ENCODE measurements around the gene TMEM205. TPM values are rescaled to one million over a fixed set of nuclear protein-coding genes. Genes with fewer than 3 reads are reported as not detected.
"Not testable (repeated sequence)": the region's sequence is repeated elsewhere in the genome, so short reads cannot be mapped to it uniquely, and the experiment has no call there.

TMEM205 gene
- total and polyA plus RNA-seq, 4 donors = 59.3 to 161 (median 122) TPM

DNA sequence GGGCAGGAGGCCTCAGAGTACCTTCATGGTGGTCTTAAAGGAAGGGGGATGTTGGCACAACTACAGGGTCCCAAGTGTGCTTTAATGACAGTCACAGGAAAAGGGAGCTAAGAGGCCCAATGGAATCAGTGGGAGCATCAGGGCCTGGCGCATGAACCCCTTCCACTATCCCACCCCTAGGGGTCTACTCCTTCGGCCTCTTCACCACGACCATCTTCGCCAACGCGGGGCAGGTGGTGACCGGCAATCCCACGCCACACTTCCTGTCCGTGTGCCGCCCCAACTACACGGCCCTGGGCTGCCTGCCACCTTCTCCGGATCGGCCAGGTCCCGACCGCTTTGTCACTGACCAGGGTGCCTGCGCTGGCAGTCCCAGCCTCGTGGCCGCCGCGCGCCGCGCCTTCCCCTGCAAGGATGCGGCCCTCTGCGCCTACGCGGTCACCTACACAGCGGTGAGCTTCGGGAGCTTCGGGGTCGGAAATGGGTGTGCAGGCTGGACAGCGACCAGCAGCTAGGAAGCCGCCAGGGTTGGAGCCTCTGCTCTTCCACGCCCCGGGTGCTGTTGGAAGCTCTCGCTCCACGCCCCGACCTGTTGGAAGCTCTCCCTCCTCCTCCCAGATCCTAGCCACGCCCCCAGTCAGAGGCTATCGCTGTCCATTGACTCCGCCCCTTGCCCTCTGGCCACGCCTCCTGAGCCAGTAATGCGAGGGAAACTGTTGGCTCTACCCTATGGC lies 15.1 kb upstream of the TMEM205 start:
- DNase-seq (ENCODE audit: low read depth in 4 of 6, low spot score in 6 of 6) = no peak
- Histone ChIP-seq H3K27ac (ENCODE audit: low read depth, low read length) (no peak overlapping the region), H3K4me3 (ENCODE audit: low read depth, low read length) (no peak overlapping the region), H3K36me3 (ENCODE audit: control insufficient read depth, insufficient read depth, low read length) (peaks cover 96% of the 10 kb centered on the region), H3K27me3 (ENCODE audit: control insufficient read depth, insufficient read depth, low read length) (no peaks in the 10 kb centered on the region), H3K4me1 (ENCODE audit: control insufficient read depth, insufficient read depth, low read length) (peaks cover 35% of the 10 kb centered on the region), H3K9me3 (ENCODE audit: control insufficient read depth, insufficient read depth, low read length) (no peaks in the 10 kb centered on the region)
- 33% methylated on average over 43 of the region's 43 CpGs for WGBS (ENCODE audit: insufficient coverage)

DNA sequence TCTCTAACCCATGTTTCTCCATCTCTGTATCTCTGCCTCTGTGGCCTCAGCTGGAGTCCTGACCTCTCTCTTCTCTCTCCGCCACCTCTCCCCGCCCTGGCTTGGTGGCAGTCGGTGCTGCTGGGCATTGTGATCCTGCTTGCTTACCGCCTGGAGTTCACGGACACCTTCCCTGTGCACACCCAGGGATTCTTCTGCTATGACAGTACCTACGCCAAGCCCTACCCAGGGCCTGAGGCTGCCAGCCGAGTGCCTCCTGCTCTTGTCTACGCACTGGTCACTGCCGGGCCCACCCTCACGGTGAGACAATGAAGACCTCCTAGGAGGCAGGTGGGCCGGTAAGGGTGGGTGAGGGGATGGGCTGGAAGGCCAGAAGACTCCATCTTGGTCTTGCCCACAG lies 13.4 kb upstream of the TMEM205 start:
- peaks cover 79% of the 10 kb centered on the region for H3K36me3 ChIP-seq (ENCODE audit: control insufficient read depth, insufficient read depth, low read length)
- no peaks in the 10 kb centered on the region for H3K9me3 ChIP-seq (ENCODE audit: control insufficient read depth, insufficient read depth, low read length)
- H3K4me3 ChIP-seq (ENCODE audit: low read depth, low read length) = no peak overlapping the region
- 82% methylated on average over 11 of the region's 11 CpGs for whole genome bisulfite sequencing (ENCODE audit: insufficient coverage)
- no peak overlapping the region for H3K27ac ChIP-seq (ENCODE audit: low read depth, low read length)
- H3K4me1 ChIP-seq (ENCODE audit: control insufficient read depth, insufficient read depth, low read length) = peaks cover 35% of the 10 kb centered on the region
- no peaks in the 10 kb centered on the region for H3K27me3 ChIP-seq (ENCODE audit: control insufficient read depth, insufficient read depth, low read length)
- no peak for DNase-seq (ENCODE audit: low read depth in 4 of 6, low spot score in 6 of 6)

DNA sequence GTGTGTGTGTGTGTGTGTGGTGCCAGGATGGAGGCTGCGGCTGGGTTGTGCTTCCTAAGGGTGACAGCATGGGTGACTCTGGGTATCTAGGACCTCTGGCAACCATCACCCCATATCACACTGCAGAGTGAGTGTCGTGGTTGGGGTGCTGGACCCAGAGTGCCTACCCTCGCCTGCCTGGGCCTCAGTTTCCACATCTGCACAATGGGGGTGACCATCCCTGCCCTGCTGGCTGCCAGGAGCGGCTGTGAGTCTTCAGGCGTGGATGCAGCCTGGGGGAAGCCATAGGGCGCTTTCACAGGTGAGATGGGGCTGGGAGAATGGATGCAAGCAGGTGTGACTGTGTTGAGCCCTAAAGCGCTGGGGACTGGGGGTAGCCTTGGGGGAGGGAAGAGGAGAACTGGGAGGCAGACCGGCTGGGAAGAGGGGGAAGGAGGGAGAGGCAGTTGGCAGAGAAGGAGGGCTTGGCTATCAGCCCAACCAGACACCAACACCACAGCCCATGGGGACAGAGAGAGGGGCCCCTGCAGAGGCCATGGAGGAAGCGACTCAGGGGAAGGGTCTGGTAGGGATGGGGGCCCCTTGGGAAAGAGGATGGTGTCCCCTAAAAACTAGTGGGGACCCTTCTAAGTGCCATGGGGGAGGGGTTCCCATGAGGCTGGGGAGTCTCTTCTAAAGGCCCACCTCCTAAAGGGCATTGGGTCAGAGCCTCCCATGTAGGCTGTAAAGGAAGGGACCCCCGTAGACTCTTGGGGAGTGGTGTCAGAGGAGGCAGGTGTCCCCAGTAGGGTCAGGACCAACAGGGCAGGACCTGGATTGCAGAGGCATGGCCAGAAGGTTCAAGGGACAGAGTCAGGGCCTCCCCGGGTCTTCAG lies 10.8 kb upstream of the TMEM205 start:
- DNase-seq (ENCODE audit: low read depth in 4 of 6, low spot score in 6 of 6) = no peak
- peaks cover 56% of the 10 kb centered on the region for H3K36me3 ChIP-seq (ENCODE audit: control insufficient read depth, insufficient read depth, low read length)
- no peaks in the 10 kb centered on the region for H3K27me3 ChIP-seq (ENCODE audit: control insufficient read depth, insufficient read depth, low read length)
- WGBS (ENCODE audit: insufficient coverage) = 81% methylated on average over 6 of the region's 11 CpGs
- H3K4me3 ChIP-seq (ENCODE audit: low read depth, low read length) = peak overlapping the region; percentile 67
- peaks cover 32% of the 10 kb centered on the region for H3K4me1 ChIP-seq (ENCODE audit: control insufficient read depth, insufficient read depth, low read length)
- H3K27ac ChIP-seq (ENCODE audit: low read depth, low read length) = no peak overlapping the region
- H3K9me3 ChIP-seq (ENCODE audit: control insufficient read depth, insufficient read depth, low read length) = no peaks in the 10 kb centered on the region

DNA sequence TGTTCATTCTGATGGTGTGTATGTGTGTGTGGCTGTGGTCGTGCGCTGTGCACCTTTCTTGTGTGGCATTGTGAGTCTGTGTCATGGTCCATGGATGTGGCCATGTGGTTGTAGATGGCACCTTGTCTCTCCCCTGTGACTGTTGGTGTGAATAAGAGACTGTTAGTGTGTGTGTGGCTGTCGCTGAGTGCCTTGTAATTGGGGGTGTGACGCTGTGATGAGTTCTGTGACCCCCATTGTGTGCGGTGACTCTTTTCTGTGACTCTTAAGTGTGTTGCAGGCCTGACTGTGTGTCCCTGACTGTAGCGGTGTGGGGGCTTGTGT lies 10.0 kb upstream of the TMEM205 start:
- 64% methylated on average over 6 of the region's 6 CpGs for WGBS (ENCODE audit: insufficient coverage)
- H3K36me3 ChIP-seq (ENCODE audit: control insufficient read depth, insufficient read depth, low read length) = peaks cover 47% of the 10 kb centered on the region
- no peaks in the 10 kb centered on the region for H3K9me3 ChIP-seq (ENCODE audit: control insufficient read depth, insufficient read depth, low read length)
- peaks cover 28% of the 10 kb centered on the region for H3K4me1 ChIP-seq (ENCODE audit: control insufficient read depth, insufficient read depth, low read length)
- DNase-seq (ENCODE audit: low read depth in 4 of 6, low spot score in 6 of 6) = no peak
- H3K4me3 ChIP-seq (ENCODE audit: low read depth, low read length) = peak overlapping the region; percentile 67
- H3K27me3 ChIP-seq (ENCODE audit: control insufficient read depth, insufficient read depth, low read length) = no peaks in the 10 kb centered on the region
- no peak overlapping the region for H3K27ac ChIP-seq (ENCODE audit: low read depth, low read length)

DNA sequence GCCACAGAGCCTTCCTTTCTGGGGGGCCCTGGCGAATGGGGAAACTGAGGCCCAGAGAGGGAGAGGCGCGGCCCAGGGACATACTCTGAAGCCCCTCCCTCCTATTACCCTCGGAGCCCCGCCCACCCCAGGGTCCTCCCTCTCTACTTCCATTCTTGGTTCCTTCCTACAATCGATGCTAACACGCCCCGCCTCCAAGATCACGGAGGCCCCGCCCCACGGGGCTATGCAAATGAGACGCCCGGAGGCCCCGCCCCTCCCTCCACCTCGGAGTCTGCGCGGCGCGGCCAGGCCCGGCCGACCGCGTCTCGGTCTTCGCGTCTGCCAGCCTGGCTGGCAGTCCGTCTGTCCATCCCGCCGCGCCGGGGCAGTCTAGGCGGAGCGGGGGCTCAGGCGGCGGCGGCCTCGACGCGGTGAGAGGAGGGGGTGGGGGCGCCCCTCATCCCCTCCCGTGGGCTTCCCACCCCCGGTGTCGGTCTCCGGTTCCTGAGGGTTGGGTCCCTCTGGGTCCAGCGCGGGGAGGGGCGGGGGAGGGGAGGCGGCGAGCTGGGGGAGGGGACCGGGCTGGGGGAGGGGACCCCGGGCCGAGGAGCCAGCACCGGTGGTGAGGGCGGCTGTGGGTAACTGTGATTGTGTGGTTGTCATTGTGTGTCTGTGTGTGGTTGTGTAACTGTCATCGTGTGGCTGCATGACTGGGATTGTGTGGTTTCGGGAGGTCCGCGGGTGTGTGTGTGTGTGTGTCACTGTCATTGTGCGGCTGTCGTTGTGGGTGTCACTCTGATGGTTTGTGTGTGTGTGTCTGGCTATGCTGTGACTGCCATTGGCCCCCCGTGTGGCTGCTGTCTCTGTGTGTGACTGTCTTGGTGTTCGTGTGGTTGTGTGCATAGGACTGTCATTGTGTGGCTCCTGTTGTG lies 9.3 kb upstream of the TMEM205 start, which contains the start of gene PLPPR2:
Gene PLPPR2 (plus strand): TSS at position 273 of the 914 bp plus-strand sequence. CDS start 2,242 bp downstream, outside the sequence.
- Histone ChIP-seq H3K36me3 (ENCODE audit: control insufficient read depth, insufficient read depth, low read length) (peaks cover 41% of the 10 kb centered on the region), H3K27ac (ENCODE audit: low read depth, low read length) (peak within 1 kb of the TSS; percentile 8), H3K4me3 (ENCODE audit: low read depth, low read length) (peak within 1 kb of the TSS; percentile 67), H3K4me1 (ENCODE audit: control insufficient read depth, insufficient read depth, low read length) (peaks cover 28% of the 10 kb centered on the region), H3K9me3 (ENCODE audit: control insufficient read depth, insufficient read depth, low read length) (no peaks in the 10 kb centered on the region), H3K27me3 (ENCODE audit: control insufficient read depth, insufficient read depth, low read length) (no peaks in the 10 kb centered on the region)
- peak in 5 of 6 donors; percentile 91 to 99 (median 93) for DNase-seq (ENCODE audit: low read depth in 4 of 6, low spot score in 6 of 6)
- 3% methylated on average over 46 of the region's 62 CpGs for WGBS (ENCODE audit: insufficient coverage)

DNA sequence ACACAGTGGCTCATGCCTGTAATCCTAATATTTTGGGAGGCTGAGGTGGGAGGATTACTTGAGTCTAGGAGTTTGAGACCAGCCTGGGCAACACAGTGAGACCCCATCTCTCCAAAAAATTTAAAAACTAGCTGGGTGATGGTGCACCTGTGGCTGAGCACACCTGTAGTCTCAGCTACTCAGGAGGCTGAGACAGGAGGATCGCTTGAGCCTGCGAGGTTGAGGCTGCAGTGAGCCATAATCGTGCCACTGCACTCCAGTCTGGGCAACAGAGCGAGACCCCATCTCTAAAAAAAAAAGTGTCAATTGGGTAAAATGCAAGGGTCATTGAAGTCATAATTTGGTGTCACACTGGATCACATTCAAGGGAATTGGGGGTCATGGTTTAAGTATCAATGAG lies 8.0 kb upstream of the TMEM205 start:
- peaks cover 28% of the 10 kb centered on the region for H3K36me3 ChIP-seq (ENCODE audit: control insufficient read depth, insufficient read depth, low read length)
- H3K4me3 ChIP-seq (ENCODE audit: low read depth, low read length); H3K9me3 ChIP-seq (ENCODE audit: control insufficient read depth, insufficient read depth, low read length); H3K27ac ChIP-seq (ENCODE audit: low read depth, low read length); DNase-seq (ENCODE audit: low read depth in 4 of 6, low spot score in 6 of 6); H3K27me3 ChIP-seq (ENCODE audit: control insufficient read depth, insufficient read depth, low read length): not testable (repeated sequence)
- 94% methylated on average over 4 of the region's 4 CpGs for WGBS (ENCODE audit: insufficient coverage)
- H3K4me1 ChIP-seq (ENCODE audit: control insufficient read depth, insufficient read depth, low read length) = peaks cover 28% of the 10 kb centered on the region

DNA sequence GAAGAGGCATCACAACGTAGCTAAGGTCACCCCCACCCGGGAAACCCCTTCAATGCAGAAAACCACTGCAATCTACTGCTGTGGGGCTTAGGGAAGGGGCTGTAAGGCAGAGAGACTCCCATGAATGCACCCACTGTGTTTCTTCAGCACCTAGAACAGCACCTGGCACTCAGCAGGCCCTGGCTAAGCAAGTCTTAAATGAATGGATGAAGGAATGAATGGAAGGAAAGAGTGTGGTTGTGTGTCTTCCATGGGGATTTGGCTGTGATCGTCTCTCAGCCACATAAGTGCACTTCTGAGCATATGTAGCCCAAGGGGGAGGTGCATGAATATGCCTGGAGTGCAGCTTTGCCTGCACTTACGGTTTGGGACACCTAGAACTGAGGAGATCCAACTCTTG lies 3.1 kb upstream of the TMEM205 start:
- Histone ChIP-seq H3K27ac (ENCODE audit: low read depth, low read length) (no peak overlapping the region), H3K9me3 (ENCODE audit: control insufficient read depth, insufficient read depth, low read length) (no peaks in the 10 kb centered on the region), H3K4me1 (ENCODE audit: control insufficient read depth, insufficient read depth, low read length) (peaks cover 23% of the 10 kb centered on the region), H3K36me3 (ENCODE audit: control insufficient read depth, insufficient read depth, low read length) (peaks cover 2% of the 10 kb centered on the region), H3K27me3 (ENCODE audit: control insufficient read depth, insufficient read depth, low read length) (no peaks in the 10 kb centered on the region), H3K4me3 (ENCODE audit: low read depth, low read length) (no peak overlapping the region)
- no peak for DNase-seq (ENCODE audit: low read depth in 4 of 6, low spot score in 6 of 6)
- 65% methylated on average over 3 of the region's 4 CpGs for WGBS (ENCODE audit: insufficient coverage)

DNA sequence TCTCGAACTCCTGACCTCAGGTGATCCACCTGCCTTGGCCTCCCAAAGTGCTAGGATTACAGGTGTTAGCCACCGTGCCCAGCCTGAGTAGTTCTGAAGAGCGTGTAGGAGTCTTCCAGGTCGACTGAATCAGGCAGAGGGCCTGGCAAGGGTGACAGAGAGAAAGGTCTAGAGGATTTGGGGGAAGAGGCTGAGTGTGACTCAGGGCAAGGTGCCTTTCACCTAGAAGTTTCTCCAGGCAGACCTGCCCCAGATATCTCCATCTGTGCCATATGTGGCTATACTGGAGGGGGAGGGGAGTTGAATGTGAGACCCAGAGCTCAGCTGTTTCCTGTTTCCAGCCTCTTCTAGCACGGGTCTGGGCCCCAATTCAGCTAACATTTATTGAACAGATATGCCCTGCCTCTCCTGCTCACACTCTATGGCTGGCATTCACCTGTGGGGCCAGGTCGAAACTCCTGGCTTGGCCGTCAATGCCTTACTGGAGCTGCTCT lies 1.5 kb upstream of the TMEM205 start:
- WGBS (ENCODE audit: insufficient coverage) = 83% methylated on average over 7 of the region's 7 CpGs
- no peak overlapping the region for H3K4me3 ChIP-seq (ENCODE audit: low read depth, low read length)
- H3K27ac ChIP-seq (ENCODE audit: low read depth, low read length) = no peak overlapping the region
- H3K27me3 ChIP-seq (ENCODE audit: control insufficient read depth, insufficient read depth, low read length) = no peaks in the 10 kb centered on the region
- H3K36me3 ChIP-seq (ENCODE audit: control insufficient read depth, insufficient read depth, low read length) = peaks cover 10% of the 10 kb centered on the region
- peaks cover 28% of the 10 kb centered on the region for H3K4me1 ChIP-seq (ENCODE audit: control insufficient read depth, insufficient read depth, low read length)
- H3K9me3 ChIP-seq (ENCODE audit: control insufficient read depth, insufficient read depth, low read length) = no peaks in the 10 kb centered on the region
- DNase-seq (ENCODE audit: low read depth in 4 of 6, low spot score in 6 of 6) = no peak

Measured in spinal cord (tissue), 10 donors.